Activated B cell treated with CpG ODN at 0.5 μM for 24 hours (primary cell): ENCODE measurements around the gene THOP1. TPM values are rescaled to one million over a fixed set of nuclear protein-coding genes. Genes with fewer than 3 reads are reported as not detected.

Experiments
- ATAC-seq: fragments of 200-7000 bp; cut with Tn5 transposase; one replicate; pipeline ENCODE4 v1.10.0; 2021; ENCODE audit warnings: low read depth, mild to moderate bottlenecking, moderate library complexity
- CTCF ChIA-PET: fragments of 350-600 bp; sonication (Branson Sonifier 250); formaldehyde crosslinking; loops from one replicate; lab custom pipeline; 2021; ENCODE audit warnings: antibody characterized with exemption; lab: Charles Lee
- POLR2A ChIA-PET: fragments of 350-600 bp; sonication (Branson Sonifier 250); formaldehyde crosslinking; loops from one replicate; lab custom pipeline; 2021; ENCODE audit warnings: antibody characterized with exemption; lab: Charles Lee
- DNase-seq: peaks from one replicate; pipeline ENCODE4 v3.0.0; 2022
- H3K27ac Mint-ChIP-seq: one replicate; pipeline ENCODE4 v1.8.0; 2020; ENCODE audit warnings: mixed read lengths
- H3K27me3 Mint-ChIP-seq: one replicate; pipeline ENCODE4 v1.8.0; 2021; ENCODE audit warnings: mixed read lengths
- H3K36me3 Mint-ChIP-seq: one replicate; pipeline ENCODE4 v1.8.0; 2021; ENCODE audit warnings: low read depth, mixed read lengths
- H3K4me1 Mint-ChIP-seq: one replicate; pipeline ENCODE4 v1.8.0; 2021; ENCODE audit warnings: mixed read lengths
- H3K4me3 Mint-ChIP-seq: one replicate; pipeline ENCODE4 v1.8.0; 2020; ENCODE audit warnings: mild to moderate bottlenecking, mixed read lengths
- H3K9me3 Mint-ChIP-seq: one replicate; pipeline ENCODE4 v1.8.0; 2020; ENCODE audit warnings: mixed read lengths
- CTCF ChIP-seq: fragments of 200-600 bp; IDR thresholded peaks from one replicate; pipeline ENCODE4 v1.8.0; 2022; ENCODE audit warnings: antibody characterized with exemption, mild to moderate bottlenecking
- intact Hi-C: fragments of 100-400 bp; cut with micrococcal nuclease; formaldehyde crosslinking; loops from one replicate; pipeline ENCODE4 v1.15.1; 2024
- total RNA-seq: library from RNA; stranded (reverse); gene quantifications from 2 replicates; pipeline ENCODE4 v1.2.3, GENCODE V29; 2022

Gene THOP1
- total RNA-seq, 1 donor from 2014 or later: 104 TPM

DNA sequence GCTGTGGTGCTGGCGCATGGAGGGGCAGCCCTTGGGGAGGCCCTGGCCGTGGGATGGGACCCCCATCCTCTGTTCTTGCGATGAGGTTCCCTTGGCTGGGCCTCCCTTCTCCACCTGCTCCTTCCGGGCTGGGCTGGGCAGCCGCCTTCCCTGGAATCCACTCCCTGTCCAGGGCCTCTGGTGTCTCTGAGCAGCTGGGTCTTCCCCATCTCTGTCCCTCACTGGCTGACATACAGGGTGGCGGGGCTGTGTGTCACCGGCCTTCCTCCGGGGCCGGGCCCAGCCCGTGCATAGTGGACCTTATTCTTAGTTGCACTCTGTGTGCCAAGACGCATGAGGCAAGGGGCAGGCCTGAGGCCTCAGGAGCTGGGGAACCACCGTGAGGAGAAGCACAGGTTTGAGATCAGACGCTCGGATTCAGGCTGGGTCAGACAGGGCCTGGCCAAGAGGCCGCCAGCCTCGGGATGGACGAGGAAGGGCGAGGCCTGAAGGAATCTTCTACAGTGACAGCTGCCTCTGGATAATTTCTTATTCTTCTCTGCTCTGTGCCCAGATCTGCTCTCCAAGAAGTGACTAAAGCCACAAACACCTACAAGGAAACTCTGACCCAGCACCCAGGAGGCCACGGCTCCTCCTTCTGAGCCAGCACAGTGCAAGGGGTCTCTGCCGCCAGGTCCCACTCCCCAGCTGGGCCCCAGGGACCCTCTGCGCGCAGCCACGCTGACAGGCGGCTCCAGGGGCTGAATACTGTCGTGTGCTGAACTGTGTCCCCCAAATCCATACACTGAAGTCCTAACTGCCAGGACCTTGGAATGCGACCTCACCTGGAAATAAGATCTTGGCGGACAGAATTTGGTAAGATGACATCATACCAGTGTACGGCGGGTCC is 13.3 kb upstream of the THOP1 start:
- intact Hi-C loops: no loop called here
- Mint-ChIP-seq H3K27ac (no peak overlapping the region), H3K36me3 (peaks cover 9% of the 10 kb centered on the region), H3K27me3 (no peaks in the 10 kb centered on the region), H3K4me3 (no peak overlapping the region), H3K4me1 (peaks cover 34% of the 10 kb centered on the region), H3K9me3 (no peaks in the 10 kb centered on the region)
- POLR2A ChIA-PET: no interaction called here
- TF ChIP-seq CTCF: no peak
- no peak for DNase-seq
- CTCF ChIA-PET: no interaction called here
- no peak for ATAC-seq

DNA sequence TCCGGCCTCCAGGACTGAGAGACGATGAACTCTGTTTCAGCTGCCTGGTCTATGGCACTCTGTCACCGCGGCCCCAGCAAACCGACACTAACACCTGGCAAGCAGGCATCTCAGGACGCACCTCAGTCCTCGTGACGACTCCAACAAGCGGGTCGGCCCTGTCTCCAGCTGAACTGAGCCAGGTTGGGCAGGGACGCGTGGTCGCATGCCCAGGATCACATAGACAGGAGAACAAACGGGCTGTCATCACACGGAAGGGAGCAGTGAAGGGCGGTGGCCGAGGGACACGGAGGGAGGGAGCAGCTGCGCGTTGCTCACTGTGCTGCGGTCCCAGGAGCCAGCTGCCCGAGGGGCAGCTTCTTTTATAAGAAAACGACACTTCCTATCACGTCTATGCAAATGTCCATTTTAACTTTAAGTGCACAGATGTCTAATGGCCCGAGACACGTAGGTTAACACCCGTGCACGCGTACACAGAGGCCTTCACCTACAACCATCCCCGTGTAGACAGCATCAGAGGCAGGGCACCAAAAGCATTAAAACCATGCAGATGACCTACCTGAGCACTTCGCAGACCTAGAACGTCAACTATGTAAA is 11.1 kb upstream of the THOP1 start:
- no peak for DNase-seq
- Mint-ChIP-seq H3K4me3 (peak overlapping the region; percentile 26), H3K9me3 (no peaks in the 10 kb centered on the region), H3K27ac (peak overlapping the region; percentile 52), H3K4me1 (peaks cover 42% of the 10 kb centered on the region), H3K36me3 (peaks cover 13% of the 10 kb centered on the region), H3K27me3 (no peaks in the 10 kb centered on the region)
- ChIA-PET CTCF (no interaction called here), POLR2A (no interaction called here)
- no peak for TF ChIP-seq CTCF
- intact Hi-C loops: no loop called here
- ATAC-seq: peak; percentile 47

DNA sequence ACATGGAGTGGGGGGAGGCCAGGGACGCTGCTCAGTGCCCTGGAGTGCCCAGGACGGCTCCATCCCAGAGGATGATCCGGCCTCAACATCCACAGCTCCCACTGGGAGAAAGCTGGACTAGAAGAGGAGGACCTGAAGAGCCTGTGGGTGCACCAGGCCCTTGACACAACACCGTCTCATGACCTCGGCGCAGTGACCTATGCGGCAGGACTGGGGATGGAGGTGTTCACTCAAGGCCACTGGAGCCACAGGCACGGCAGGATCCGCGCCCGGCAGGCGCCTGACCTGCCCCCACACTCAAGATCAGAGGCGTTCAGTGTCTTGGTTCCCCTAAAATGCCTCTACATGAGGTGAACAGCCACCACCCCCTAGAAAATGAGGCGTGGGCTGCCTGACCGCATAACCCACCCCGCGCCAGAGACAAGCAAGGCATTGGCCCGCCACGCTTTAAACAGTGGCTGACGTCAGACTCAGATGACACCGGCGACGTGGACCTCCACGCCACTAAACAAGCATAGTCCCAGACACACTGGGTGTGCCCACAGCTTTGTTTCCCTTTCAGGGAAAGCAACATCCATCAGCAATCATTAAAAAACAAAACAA is 10.2 kb upstream of the THOP1 start:
- Mint-ChIP-seq H3K4me3 (peak overlapping the region; percentile 76), H3K27ac (peak overlapping the region; percentile 88), H3K4me1 (peaks cover 42% of the 10 kb centered on the region), H3K9me3 (no peaks in the 10 kb centered on the region), H3K27me3 (no peaks in the 10 kb centered on the region), H3K36me3 (peaks cover 14% of the 10 kb centered on the region)
- no peak for ATAC-seq
- no peak for DNase-seq
- intact Hi-C loops: no loop called here
- POLR2A ChIA-PET: no interaction called here
- no peak for TF ChIP-seq CTCF
- CTCF ChIA-PET: no interaction called here

DNA sequence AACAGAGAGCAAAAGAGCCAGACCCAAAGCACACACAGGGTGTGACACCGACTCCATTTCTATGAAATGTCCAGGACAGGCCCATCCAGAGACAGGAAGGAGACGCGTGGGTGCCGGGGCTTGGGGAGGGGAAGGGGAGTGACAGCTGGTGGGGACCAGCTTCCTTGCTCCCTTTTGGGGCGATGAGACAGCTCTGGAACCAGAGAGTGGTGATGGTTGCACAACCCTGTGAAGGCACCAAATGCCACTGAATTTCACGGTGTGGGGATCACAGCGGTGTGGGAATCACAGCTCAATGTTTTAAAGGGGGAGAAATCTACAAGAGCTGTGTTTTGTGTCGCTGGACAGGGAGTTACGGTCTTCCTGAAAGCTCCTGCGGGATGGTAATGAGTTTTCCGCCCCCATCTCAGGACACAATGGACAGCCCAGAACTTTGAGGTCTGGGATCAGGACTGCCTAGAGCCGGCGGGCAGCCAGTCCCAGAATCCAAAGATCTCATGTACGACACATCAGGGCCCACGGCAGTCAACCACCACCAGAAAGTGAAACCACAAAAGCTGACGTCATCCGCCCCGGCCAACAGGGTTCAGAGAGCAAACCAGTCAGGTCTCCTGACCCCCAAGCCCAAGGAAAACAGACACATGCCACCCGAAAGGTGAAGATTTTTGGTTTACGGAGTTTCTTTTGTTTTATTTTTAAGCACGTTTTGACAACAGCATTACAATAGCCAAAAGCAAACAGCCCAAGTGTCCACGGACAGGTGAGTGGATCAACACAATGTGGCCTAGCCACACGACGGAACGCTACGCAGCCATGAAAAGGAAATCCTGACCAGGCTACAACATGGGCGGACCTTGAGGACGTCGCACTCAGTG is 9.5 kb upstream of the THOP1 start:
- Mint-ChIP-seq H3K36me3 (peaks cover 17% of the 10 kb centered on the region), H3K4me3 (peak overlapping the region; percentile 76), H3K27me3 (no peaks in the 10 kb centered on the region), H3K9me3 (no peaks in the 10 kb centered on the region), H3K27ac (peak overlapping the region; percentile 88), H3K4me1 (peaks cover 47% of the 10 kb centered on the region)
- CTCF ChIA-PET: no interaction called here
- TF ChIP-seq CTCF: no peak
- ATAC-seq: peak; percentile 64
- DNase-seq: peak; percentile 40
- POLR2A ChIA-PET: no interaction called here
- intact Hi-C loops: no loop called here
